Measurements from ENCODE around the gene KLHL35.

DNA sequence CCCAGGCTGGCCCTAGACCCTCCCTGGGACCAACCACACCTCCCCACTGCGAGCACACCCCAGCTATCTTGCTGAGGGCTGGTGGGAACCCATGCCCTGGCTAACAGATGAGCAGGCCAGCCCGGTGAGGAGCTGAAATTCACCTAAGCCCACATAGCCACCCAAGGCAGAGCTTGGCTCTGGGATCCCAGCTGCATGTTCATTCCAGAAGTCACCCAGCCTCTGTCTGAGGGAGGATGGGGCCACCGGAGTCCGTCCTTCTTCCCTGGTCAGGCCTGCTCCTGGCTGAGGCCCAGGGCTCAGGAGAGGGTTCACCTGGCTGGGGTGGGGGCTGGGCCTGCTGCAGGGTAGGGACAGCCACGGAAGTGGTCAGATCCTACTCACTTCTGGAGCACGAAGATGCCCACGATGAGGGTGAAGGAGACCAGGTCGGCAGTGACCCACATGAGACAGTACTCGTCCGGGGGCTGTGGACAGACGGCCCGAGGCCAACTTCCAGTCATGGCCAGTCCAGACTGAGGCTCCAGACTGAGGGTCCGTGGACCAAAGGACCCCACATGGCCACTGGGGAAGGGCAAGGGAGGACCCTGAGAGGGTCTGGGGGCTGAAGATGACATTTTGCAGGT is 6.6 kb upstream of the KLHL35 start:
- TF ChIP-seq, protein P1, sequence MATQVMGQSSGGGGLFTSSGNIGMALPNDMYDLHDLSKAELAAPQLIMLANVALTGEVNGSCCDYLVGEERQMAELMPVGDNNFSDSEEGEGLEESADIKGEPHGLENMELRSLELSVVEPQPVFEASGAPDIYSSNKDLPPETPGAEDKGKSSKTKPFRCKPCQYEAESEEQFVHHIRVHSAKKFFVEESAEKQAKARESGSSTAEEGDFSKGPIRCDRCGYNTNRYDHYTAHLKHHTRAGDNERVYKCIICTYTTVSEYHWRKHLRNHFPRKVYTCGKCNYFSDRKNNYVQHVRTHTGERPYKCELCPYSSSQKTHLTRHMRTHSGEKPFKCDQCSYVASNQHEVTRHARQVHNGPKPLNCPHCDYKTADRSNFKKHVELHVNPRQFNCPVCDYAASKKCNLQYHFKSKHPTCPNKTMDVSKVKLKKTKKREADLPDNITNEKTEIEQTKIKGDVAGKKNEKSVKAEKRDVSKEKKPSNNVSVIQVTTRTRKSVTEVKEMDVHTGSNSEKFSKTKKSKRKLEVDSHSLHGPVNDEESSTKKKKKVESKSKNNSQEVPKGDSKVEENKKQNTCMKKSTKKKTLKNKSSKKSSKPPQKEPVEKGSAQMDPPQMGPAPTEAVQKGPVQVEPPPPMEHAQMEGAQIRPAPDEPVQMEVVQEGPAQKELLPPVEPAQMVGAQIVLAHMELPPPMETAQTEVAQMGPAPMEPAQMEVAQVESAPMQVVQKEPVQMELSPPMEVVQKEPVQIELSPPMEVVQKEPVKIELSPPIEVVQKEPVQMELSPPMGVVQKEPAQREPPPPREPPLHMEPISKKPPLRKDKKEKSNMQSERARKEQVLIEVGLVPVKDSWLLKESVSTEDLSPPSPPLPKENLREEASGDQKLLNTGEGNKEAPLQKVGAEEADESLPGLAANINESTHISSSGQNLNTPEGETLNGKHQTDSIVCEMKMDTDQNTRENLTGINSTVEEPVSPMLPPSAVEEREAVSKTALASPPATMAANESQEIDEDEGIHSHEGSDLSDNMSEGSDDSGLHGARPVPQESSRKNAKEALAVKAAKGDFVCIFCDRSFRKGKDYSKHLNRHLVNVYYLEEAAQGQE (IDR thresholded peaks at IDR 0.05; ENCODE audit: insufficient read depth in 1 of 2, low read depth in 2 of 2, low read length in 2 of 2): no peak
- no peak for TF ChIP-seq FOXP2 (optimal IDR thresholded peaks at IDR 0.05; ENCODE audit: borderline replicate concordance, extremely low read depth, extremely low read length, insufficient read depth)
- TF ChIP-seq TAF1 (IDR thresholded peaks at IDR 0.05; ENCODE audit: borderline replicate concordance, insufficient read depth, low read length): no peak
- no peak for TF ChIP-seq POLR2AphosphoS5 (IDR thresholded peaks at IDR 0.05; ENCODE audit: low read depth, low read length)

Measured in PFSK-1 (cell line).